HCT116 (cell line): ENCODE results near the gene CIAO2A.

ENCODE experiments used
- EZH2 ChIP-seq: fragments of 200-600 bp; sonication (generic); IDR thresholded peaks from 2 replicates; pipeline ENCODE4 v1.6.1; 2017; ENCODE audit warnings: antibody characterized with exemption, mixed run types
- POLR2A ChIP-seq: IDR thresholded peaks from 2 replicates; pipeline ENCODE4 v1.7.0; 2011; ENCODE audit warnings: borderline replicate concordance; ENCODE audit not compliant: insufficient read depth, insufficient read length; ENCODE audit errors: extremely low read depth
- TF ChIP-seq, protein P1 (sequence below): IDR thresholded peaks from 2 replicates; pipeline ENCODE4 v1.6.1; 2012
- TF ChIP-seq, protein P2 (sequence below), 3 experiments: fragments of 200-600 bp in 1 of 3; sonication (generic) in 1 of 3; IDR thresholded peaks in 2 of 3; conservative IDR thresholded peaks in 1 of 3; 2 replicates each; pipeline ENCODE4 v1.5.1; 2012 to 2017; ENCODE audit warnings: low read depth in 2 of 3, low read length in 2 of 3, antibody characterized with exemption in 1 of 3, borderline replicate concordance in 1 of 3, control low read depth in 1 of 3, mild to moderate bottlenecking in 1 of 3, mixed read lengths in 1 of 3, mixed run types in 1 of 3, moderate library complexity in 1 of 3; ENCODE audit not compliant: insufficient read depth in 1 of 3

DNA sequence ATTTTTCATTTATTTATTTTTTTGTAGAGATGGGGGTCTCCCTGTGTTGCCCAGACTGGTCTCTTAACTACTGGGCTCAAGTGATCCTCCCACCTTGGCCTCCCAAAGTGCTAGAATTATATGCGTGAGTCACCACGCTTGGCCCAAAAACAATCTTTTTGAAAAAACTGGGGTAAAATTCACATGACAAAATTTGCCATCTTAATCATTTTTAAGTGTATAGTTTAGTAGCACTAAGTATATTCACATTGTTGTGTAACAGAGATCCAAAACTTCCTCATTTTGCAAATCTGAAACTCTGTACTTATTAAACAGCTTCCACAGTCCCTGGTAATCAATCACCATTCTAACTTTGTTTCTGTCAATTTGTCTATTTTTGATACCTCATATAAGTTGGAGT lies 7.3 kb upstream of the CIAO2A start:
- TF ChIP-seq EZH2 (no peak), POLR2A (no peak)
- TF ChIP-seq, protein P1, sequence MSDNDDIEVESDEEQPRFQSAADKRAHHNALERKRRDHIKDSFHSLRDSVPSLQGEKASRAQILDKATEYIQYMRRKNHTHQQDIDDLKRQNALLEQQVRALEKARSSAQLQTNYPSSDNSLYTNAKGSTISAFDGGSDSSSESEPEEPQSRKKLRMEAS, result no peak
- TF ChIP-seq, protein P2, sequence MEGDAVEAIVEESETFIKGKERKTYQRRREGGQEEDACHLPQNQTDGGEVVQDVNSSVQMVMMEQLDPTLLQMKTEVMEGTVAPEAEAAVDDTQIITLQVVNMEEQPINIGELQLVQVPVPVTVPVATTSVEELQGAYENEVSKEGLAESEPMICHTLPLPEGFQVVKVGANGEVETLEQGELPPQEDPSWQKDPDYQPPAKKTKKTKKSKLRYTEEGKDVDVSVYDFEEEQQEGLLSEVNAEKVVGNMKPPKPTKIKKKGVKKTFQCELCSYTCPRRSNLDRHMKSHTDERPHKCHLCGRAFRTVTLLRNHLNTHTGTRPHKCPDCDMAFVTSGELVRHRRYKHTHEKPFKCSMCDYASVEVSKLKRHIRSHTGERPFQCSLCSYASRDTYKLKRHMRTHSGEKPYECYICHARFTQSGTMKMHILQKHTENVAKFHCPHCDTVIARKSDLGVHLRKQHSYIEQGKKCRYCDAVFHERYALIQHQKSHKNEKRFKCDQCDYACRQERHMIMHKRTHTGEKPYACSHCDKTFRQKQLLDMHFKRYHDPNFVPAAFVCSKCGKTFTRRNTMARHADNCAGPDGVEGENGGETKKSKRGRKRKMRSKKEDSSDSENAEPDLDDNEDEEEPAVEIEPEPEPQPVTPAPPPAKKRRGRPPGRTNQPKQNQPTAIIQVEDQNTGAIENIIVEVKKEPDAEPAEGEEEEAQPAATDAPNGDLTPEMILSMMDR (IDR thresholded peaks at IDR 0.05 in 2 of 3, conservative IDR thresholded peaks at IDR 0.05 in 1 of 3; ENCODE audit: borderline replicate concordance in 1 of 3, insufficient read depth in 1 of 3, low read depth in 2 of 3, low read length in 2 of 3), result no peak
